H9 (cell line): ENCODE results near the gene TASOR2. TPM values are rescaled to one million over a fixed set of nuclear protein-coding genes. Genes with fewer than 3 reads are reported as not detected.

ENCODE experiments used
- DNase-seq: peaks from one replicate; pipeline ENCODE4 v3.0.0-alpha.2; 2017
- H2AFZ ChIP-seq: one replicate; pipeline ENCODE4 v1.6.1; 2013; ENCODE audit warnings: mild to moderate bottlenecking, low read length, control low read depth, moderate library complexity
- H2AK5ac ChIP-seq: 2 replicates; pipeline ENCODE4 v1.6.1; 2013; ENCODE audit warnings: low read length, control low read depth, mixed read lengths; ENCODE audit not compliant: insufficient read length
- H2BK120ac ChIP-seq: one replicate; pipeline ENCODE4 v1.6.1; 2013; ENCODE audit warnings: low read depth, mild to moderate bottlenecking, low read length, control low read depth, inconsistent platforms; ENCODE audit not compliant: poor library complexity, severe bottlenecking
- H2BK12ac ChIP-seq: 2 replicates; pipeline ENCODE4 v1.6.1; 2013; ENCODE audit warnings: low read length, control low read depth, mixed read lengths, low read depth; ENCODE audit not compliant: insufficient read length
- H2BK15ac ChIP-seq: 2 replicates; pipeline ENCODE4 v1.6.1; 2013; ENCODE audit warnings: low read depth, low read length, control low read depth
- H2BK20ac ChIP-seq: one replicate; pipeline ENCODE4 v1.6.1; 2013; ENCODE audit warnings: low read depth, mild to moderate bottlenecking, low read length, control low read depth, inconsistent platforms; ENCODE audit not compliant: poor library complexity, severe bottlenecking
- H2BK5ac ChIP-seq: 2 replicates; pipeline ENCODE4 v1.6.1; 2013; ENCODE audit warnings: low read length, control low read depth, mixed read lengths; ENCODE audit not compliant: insufficient read length
- H3K14ac ChIP-seq: 2 replicates; pipeline ENCODE4 v1.6.1; 2013; ENCODE audit warnings: low read length, control low read depth; ENCODE audit not compliant: insufficient read depth
- H3K18ac ChIP-seq: 2 replicates; pipeline ENCODE4 v1.6.1; 2013; ENCODE audit warnings: low read depth, mild to moderate bottlenecking, mixed read lengths, low read length, control low read depth; ENCODE audit not compliant: insufficient read length
- H3K23ac ChIP-seq: 2 replicates; pipeline ENCODE4 v1.6.1; 2013; ENCODE audit warnings: low read length, control low read depth, mixed read lengths, low read depth; ENCODE audit not compliant: insufficient read length
- H3K23me2 ChIP-seq: 2 replicates; pipeline ENCODE4 v1.6.1; 2013; ENCODE audit warnings: low read depth, mild to moderate bottlenecking, mixed read lengths, low read length, control low read depth; ENCODE audit not compliant: insufficient read length, poor library complexity, severe bottlenecking
- H3K27ac ChIP-seq: 2 replicates; pipeline ENCODE4 v1.5.1; 2013; ENCODE audit warnings: low read length, control low read depth, mixed read lengths, low read depth; ENCODE audit not compliant: insufficient read length
- H3K27me3 ChIP-seq: 2 replicates; pipeline ENCODE4 v1.6.1; 2013; ENCODE audit warnings: low read length, control low read depth, inconsistent platforms; ENCODE audit not compliant: insufficient read depth
- H3K4ac ChIP-seq: 2 replicates; pipeline ENCODE4 v1.6.1; 2013; ENCODE audit warnings: low read depth, mild to moderate bottlenecking, control low read depth, inconsistent platforms, low read length, moderate library complexity
- H3K4me1 ChIP-seq: 2 replicates; pipeline ENCODE4 v1.6.1; 2013; ENCODE audit warnings: low read length, control low read depth, inconsistent platforms; ENCODE audit not compliant: insufficient read depth
- H3K4me2 ChIP-seq: 2 replicates; pipeline ENCODE4 v1.6.1; 2013; ENCODE audit warnings: low read length, control low read depth, mixed read lengths; ENCODE audit not compliant: insufficient read length, insufficient read depth
- H3K56ac ChIP-seq: 2 replicates; pipeline ENCODE4 v1.6.1; 2013; ENCODE audit warnings: low read depth, mild to moderate bottlenecking, mixed read lengths, low read length, control low read depth; ENCODE audit not compliant: insufficient read length
- H3K79me1 ChIP-seq: 2 replicates; pipeline ENCODE4 v1.6.1; 2013; ENCODE audit warnings: low read depth, mild to moderate bottlenecking, moderate library complexity, low read length, control low read depth, inconsistent platforms; ENCODE audit not compliant: insufficient read depth, poor library complexity, severe bottlenecking
- H3K79me2 ChIP-seq: 2 replicates; pipeline ENCODE4 v1.6.1; 2013; ENCODE audit warnings: low read length, control low read depth, inconsistent platforms; ENCODE audit not compliant: insufficient read depth
- H3K9ac ChIP-seq: 2 replicates; pipeline ENCODE4 v1.6.1; 2013; ENCODE audit warnings: low read length, control low read depth, mixed read lengths; ENCODE audit not compliant: insufficient read length; ENCODE audit errors: extremely low read depth
- H3K9me3 ChIP-seq: one replicate; pipeline ENCODE4 v1.6.1; 2013; ENCODE audit warnings: low read depth, low read length, inconsistent platforms; ENCODE audit not compliant: control insufficient read depth
- H3T11ph ChIP-seq: one replicate; pipeline ENCODE4 v1.6.1; 2013; ENCODE audit warnings: mild to moderate bottlenecking, low read length, control low read depth, inconsistent platforms
- H4K20me1 ChIP-seq: one replicate; pipeline ENCODE4 v1.6.1; 2013; ENCODE audit not compliant: control insufficient read depth, insufficient read length, insufficient read depth
- H4K5ac ChIP-seq: 2 replicates; pipeline ENCODE4 v1.6.1; 2013; ENCODE audit warnings: low read depth, mild to moderate bottlenecking, mixed read lengths, low read length, control low read depth; ENCODE audit not compliant: insufficient read length
- H4K8ac ChIP-seq: replicated peaks from 2 replicates; pipeline ENCODE4 v1.6.1; 2013; ENCODE audit warnings: low read length, control low read depth, mixed read lengths, low read depth; ENCODE audit not compliant: insufficient read length
- H4K91ac ChIP-seq: 2 replicates; pipeline ENCODE4 v1.6.1; 2013; ENCODE audit warnings: low read depth, mild to moderate bottlenecking, moderate library complexity, mixed read lengths, low read length, control low read depth; ENCODE audit not compliant: insufficient read length
- H3K27ac Mint-ChIP-seq, 3 experiments: 2 replicates in 2 of 3; 3 replicates in 1 of 3; pipeline ENCODE4 v1.8.0; 2020 to 2021; ENCODE audit warnings: mixed read lengths in 3 of 3, mild to moderate bottlenecking in 1 of 3, moderate library complexity in 1 of 3
- H3K27me3 Mint-ChIP-seq: 2 replicates; pipeline ENCODE4 v1.8.0; 2021; ENCODE audit warnings: low read depth, mild to moderate bottlenecking, moderate library complexity, mixed read lengths
- H3K36me3 Mint-ChIP-seq, 3 experiments: 2 replicates in 2 of 3; 3 replicates in 1 of 3; pipeline ENCODE4 v1.8.0; 2020 to 2021; ENCODE audit warnings: low read depth in 3 of 3, mixed read lengths in 3 of 3; ENCODE audit not compliant: insufficient read depth in 1 of 3
- H3K4me1 Mint-ChIP-seq, 2 experiments: 2 replicates each; pipeline ENCODE4 v1.8.0; 2020; ENCODE audit warnings: mixed read lengths in 2 of 2
- H3K4me3 Mint-ChIP-seq, 2 experiments: 2 replicates in 1 of 2; 3 replicates in 1 of 2; pipeline ENCODE4 v1.8.0; 2020 to 2021; ENCODE audit warnings: mild to moderate bottlenecking in 2 of 2, mixed read lengths in 2 of 2, moderate library complexity in 1 of 2
- H3K9me3 Mint-ChIP-seq, 2 experiments: 2 replicates in 1 of 2; 3 replicates in 1 of 2; pipeline ENCODE4 v1.8.0; 2020; ENCODE audit warnings: mild to moderate bottlenecking in 2 of 2, mixed read lengths in 2 of 2, moderate library complexity in 1 of 2
- CTCF ChIP-seq: fragments of 200-600 bp; sonication (generic); conservative IDR thresholded peaks from 3 replicates; pipeline ENCODE4 v1.8.0; 2021; ENCODE audit warnings: antibody characterized with exemption, mild to moderate bottlenecking
- WGBS: extraction: QIAGEN DNeasy Blood & Tissue Kit; methylation state at CpG from one replicate; pipeline ENCODE4 v1.1.7; 2013; ENCODE audit warnings: missing lambda C conversion rate, low lambda C conversion rate, mixed read lengths; ENCODE audit not compliant: insufficient read length; ENCODE audit errors: extremely low coverage; 5-methylcytosine and 5-hydroxymethylcytosine counted together
- total RNA-seq: library from RNA; stranded (reverse); gene quantifications from 2 replicates; pipeline ENCODE4 v1.2.1, GENCODE V29; 2021

TASOR2 gene
- total RNA-seq, 1 experiment from 2014 or later = 64.5 TPM

GRCh38 chr10:5723692-5724091 lies 39.1 kb downstream of the TASOR2 start:
- no peaks in the 10 kb centered on the region for H3K79me2 ChIP-seq
- H3K23me2 ChIP-seq = no peaks in the 10 kb centered on the region
- no peak overlapping the region for H4K5ac ChIP-seq
- H3K27me3 ChIP-seq = no peaks in the 10 kb centered on the region
- H3K18ac ChIP-seq = no peak overlapping the region
- no peak overlapping the region for H2AK5ac ChIP-seq
- DNase-seq = no peak
- H3T11ph ChIP-seq = no peak overlapping the region
- no peaks in the 10 kb centered on the region for H4K20me1 ChIP-seq
- H2BK15ac ChIP-seq = no peak overlapping the region
- H2BK120ac ChIP-seq = no peak overlapping the region
- no peak for TF ChIP-seq CTCF
- Mint-ChIP-seq H3K36me3 (peaks cover 14 to 45% (median 17%) of the 10 kb centered on the region in 3 experiments; a peak in 6 of 7 replicates), H3K4me1 (no peaks in the 10 kb centered on the region), H3K27ac (no peak overlapping the region), H3K27me3 (no peaks in the 10 kb centered on the region), H3K9me3 (no peaks in the 10 kb centered on the region), H3K4me3 (no peak overlapping the region)
- H2BK12ac ChIP-seq = no peak overlapping the region
- no peak overlapping the region for H3K9ac ChIP-seq
- H3K4me1 ChIP-seq = no peaks in the 10 kb centered on the region
- H3K4me2 ChIP-seq = no peak overlapping the region
- H2BK5ac ChIP-seq = no peak overlapping the region
- H3K4ac ChIP-seq = no peak overlapping the region
- H3K9me3 ChIP-seq = no peaks in the 10 kb centered on the region
- no peak overlapping the region for H3K27ac ChIP-seq
- no peak overlapping the region for H2AFZ ChIP-seq
- no CpG with 5 or more reads among the region's 2 CpGs for WGBS
- H2BK20ac ChIP-seq = no peak overlapping the region
- H3K56ac ChIP-seq = no peak overlapping the region
- H4K8ac ChIP-seq = no peak overlapping the region
- no peak overlapping the region for H4K91ac ChIP-seq
- no peak overlapping the region for H3K14ac ChIP-seq
- no peak overlapping the region for H3K23ac ChIP-seq
- H3K79me1 ChIP-seq = peaks cover 2% of the 10 kb centered on the region
